HepG2 (cell line): Measurements from ENCODE around the gene FBXO2. TPM values are rescaled to one million over a fixed set of nuclear protein-coding genes. Genes with fewer than 3 reads are reported as not detected.

Source experiments
- AGO2 ChIP-seq: fragments of 200-400 bp; formaldehyde crosslinking; optimal IDR thresholded peaks from 2 replicates; pipeline ENCODE3; 2017; ENCODE audit warnings: mild to moderate bottlenecking, low read depth, low read length, moderate library complexity
- HNF4A ChIP-seq: sonication (generic); formaldehyde crosslinking; IDR thresholded peaks from 2 replicates; pipeline ENCODE4 v1.4.0; 2020; ENCODE audit warnings: missing genetic modification reagents
- IRF9 ChIP-seq: sonication (generic); formaldehyde crosslinking; IDR thresholded peaks from 2 replicates; pipeline ENCODE4 v1.8.0; 2022; ENCODE audit warnings: missing genetic modification reagents, mild to moderate bottlenecking, borderline replicate concordance
- KIAA2018 ChIP-seq: sonication (generic); formaldehyde crosslinking; IDR thresholded peaks from 2 replicates; pipeline ENCODE4 v1.5.0; 2020; ENCODE audit warnings: mild to moderate bottlenecking, missing genetic modification reagents, borderline replicate concordance
- MTA3 ChIP-seq: sonication (generic); formaldehyde crosslinking; IDR thresholded peaks from 2 replicates; pipeline ENCODE4 v1.4.0; 2020; ENCODE audit warnings: missing genetic modification reagents
- NFKBIZ ChIP-seq: IDR thresholded peaks from 2 replicates; pipeline ENCODE4 v1.6.1; 2018; ENCODE audit warnings: missing genetic modification reagents, missing compliant biosample characterization
- PPARG ChIP-seq: conservative IDR thresholded peaks from 2 replicates; pipeline ENCODE4 v1.6.1; 2016; ENCODE audit warnings: missing biosample characterization, missing genetic modification reagents
- RNF2 ChIP-seq: fragments of 450-650 bp; conservative IDR thresholded peaks from 2 replicates; pipeline ENCODE4 v1.6.1; 2016; ENCODE audit warnings: low read depth
- ZNF275 ChIP-seq: sonication (generic); formaldehyde crosslinking; IDR thresholded peaks from 2 replicates; pipeline ENCODE4 v1.8.0; 2022; ENCODE audit warnings: missing genetic modification reagents, mild to moderate bottlenecking, inconsistent platforms, borderline replicate concordance
- polyA plus RNA-seq, 8 experiments: library from polyadenylated mRNA; depleted of rRNA in 3 of 8; stranded (reverse) in 7 of 8; unstranded in 1 of 8; fragments of >200 nt; fragmentation: Illumina TruSeq in 4 of 8; extraction: Trizol in 4 of 8; gene quantifications; 2 replicates each; pipeline versions ENCODE4 v1.2.1 to v1.2.3, GENCODE V29; 2011 to 2016; ENCODE audit warnings: low read depth in 4 of 8, missing spikeins in 1 of 8, mixed read lengths in 1 of 8; ENCODE audit not compliant: insufficient read depth in 1 of 8
- total RNA-seq, 5 experiments: library from RNA; depleted of rRNA; stranded (reverse); fragments of >200 nt; fragmentation: Illumina TruSeq; extraction: Trizol; gene quantifications; 2 replicates each; pipeline ENCODE4 v1.2.3, GENCODE V29; 2016; ENCODE audit warnings: low read depth in 1 of 5

Gene FBXO2
- total and polyA plus RNA-seq, 2 of the 13 experiments (the other 11 are each of a cell fraction or from before 2014, with no cell fraction given), result 79.3 to 112 TPM

- TF ChIP-seq KIAA2018 (CRISPR knock-in tag) (no peak), MTA3 (CRISPR knock-in tag) (no peak), NFKBIZ (CRISPR knock-in tag) (no peak), HNF4A (CRISPR knock-in tag) (no peak), ZNF275 (CRISPR knock-in tag) (no peak), RNF2 (no peak), AGO2 (peak; percentile 54), IRF9 (CRISPR knock-in tag) (no peak), PPARG (CRISPR knock-in tag) (no peak)
These were observed 13.3 kb downstream of the FBXO2 start (continued) for GRCh38 chr1:11640944-11641343.
